CD4-positive, alpha-beta T cell treated with Interleukin-15 for 4 hours (primary cell): ENCODE results near the gene CHD9NB.

ENCODE experiments used
- DNase-seq: peaks from one replicate; pipeline ENCODE4 v3.0.0-alpha.2; 2020; ENCODE audit warnings: low spot score

Gene CHD9NB

GRCh38 chr16:53029971-53030370 lies 22.7 kb downstream of the CHD9NB start:
- DNase-seq = no peak

GRCh38 chr16:53024045-53024444 lies 28.7 kb downstream of the CHD9NB start:
- no peak for DNase-seq

GRCh38 chr16:53022374-53022773 lies 30.3 kb downstream of the CHD9NB start:
- no peak for DNase-seq

- no peak for DNase-seq
Observed at GRCh38 chr16:53018834-53019416, 33.8 kb downstream of the CHD9NB start.

- DNase-seq = no peak
Observed at GRCh38 chr16:53014287-53014686, 38.4 kb downstream of the CHD9NB start.

- no peak for DNase-seq
Observed at GRCh38 chr16:53007095-53007494, 45.6 kb downstream of the CHD9NB start.

GRCh38 chr16:52997922-52998321 lies 54.8 kb downstream of the CHD9NB start:
- no peak for DNase-seq

- DNase-seq = no peak
Observed at GRCh38 chr16:52994942-52995341, 57.8 kb downstream of the CHD9NB start.

- DNase-seq = no peak
Observed at GRCh38 chr16:52993179-52993578, 59.5 kb downstream of the CHD9NB start.

- DNase-seq = no peak
Observed at GRCh38 chr16:52991572-52991971, 61.1 kb downstream of the CHD9NB start.
